ENCODE results near the gene TREML2. TPM values are rescaled to one million over a fixed set of nuclear protein-coding genes. Genes with fewer than 3 reads are reported as not detected.
A peak's percentile ranks its signal among the peaks of the same experiment; 100 is the strongest.

TREML2 gene
- total and polyA plus RNA-seq, 9 of the 15 experiments (the other 6 are each of a cell fraction or from before 2014, with no cell fraction given): 0.20 to 2.9 (median 1.4) TPM

DNA sequence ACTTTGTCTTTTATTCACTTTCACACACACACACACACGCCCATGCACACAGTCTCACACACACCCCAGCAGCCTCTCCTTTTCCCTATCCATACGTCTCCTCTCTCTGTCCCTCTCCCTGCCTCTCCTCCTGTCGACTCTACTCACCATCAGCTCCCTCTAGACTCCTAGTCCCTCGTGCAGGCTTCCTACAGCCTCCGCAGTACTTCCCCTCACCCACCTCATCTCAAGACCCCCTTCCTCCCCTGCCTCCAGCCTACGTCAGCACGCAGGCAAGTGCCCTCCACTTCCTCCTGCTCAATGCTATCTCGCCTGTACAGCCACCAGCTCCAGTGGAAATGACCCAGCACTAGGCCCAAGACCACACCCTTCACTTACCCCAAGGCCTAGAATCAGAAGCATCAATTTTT is 820 bp upstream of the TREML2 start (continued):
- TF ChIP-seq C11orf30 (IDR thresholded peaks at IDR 0.05; ENCODE audit: low read depth): peak; percentile 48
- peak in 1 of 2 experiments; percentile 71; a peak in 1 of 4 replicates for TF ChIP-seq RCOR1 (IDR thresholded peaks at IDR 0.05; ENCODE audit: borderline replicate concordance in 1 of 2, low read depth in 2 of 2, low read length in 2 of 2)
- TF ChIP-seq MTA2 (IDR thresholded peaks at IDR 0.05; ENCODE audit: low read depth): peak; percentile 49
- no peak for TF ChIP-seq HNRNPL (IDR thresholded peaks at IDR 0.05; ENCODE audit: low read depth, low read length)
- TF ChIP-seq ZMIZ1 (IDR thresholded peaks at IDR 0.05; ENCODE audit: low read depth in 2 of 2, low read length in 2 of 2): peak in 1 of 2 experiments; percentile 60; a peak in 1 of 4 replicates
- 0 out of 2 replicates have a peak, but pooled peaks have one; percentile 60 for TF ChIP-seq NBN (IDR thresholded peaks at IDR 0.05; ENCODE audit: low read depth)
- TF ChIP-seq SMAD4 (CRISPR knock-in tag; conservative IDR thresholded peaks at IDR 0.05): peak; percentile 42; the same call in 1 of the 2 replicates
- TF ChIP-seq, protein P1, sequence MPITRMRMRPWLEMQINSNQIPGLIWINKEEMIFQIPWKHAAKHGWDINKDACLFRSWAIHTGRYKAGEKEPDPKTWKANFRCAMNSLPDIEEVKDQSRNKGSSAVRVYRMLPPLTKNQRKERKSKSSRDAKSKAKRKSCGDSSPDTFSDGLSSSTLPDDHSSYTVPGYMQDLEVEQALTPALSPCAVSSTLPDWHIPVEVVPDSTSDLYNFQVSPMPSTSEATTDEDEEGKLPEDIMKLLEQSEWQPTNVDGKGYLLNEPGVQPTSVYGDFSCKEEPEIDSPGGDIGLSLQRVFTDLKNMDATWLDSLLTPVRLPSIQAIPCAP (CRISPR knock-in tag; IDR thresholded peaks at IDR 0.05; ENCODE audit: borderline replicate concordance): no peak
- TF ChIP-seq EP400 (IDR thresholded peaks at IDR 0.05): peak; percentile 36
- peak; percentile 59; the same call in 1 of the 2 replicates for TF ChIP-seq SMARCA5 (IDR thresholded peaks at IDR 0.05)
- TF ChIP-seq JUND (IDR thresholded peaks at IDR 0.05; ENCODE audit: borderline replicate concordance, low read depth, low read length): peak; percentile 28; the same call in 1 of the 2 replicates
- peak; percentile 8; the same call in 1 of the 3 replicates for TF ChIP-seq JUND (tag; IDR thresholded peaks at IDR 0.05; ENCODE audit: borderline replicate concordance, low read depth, low read length)
- no peak for TF ChIP-seq HOMEZ (CRISPR knock-in tag; IDR thresholded peaks at IDR 0.05)
- TF ChIP-seq PYGO2 (tag; IDR thresholded peaks at IDR 0.05): no peak
- peak; percentile 68; the same call in 1 of the 2 replicates for TF ChIP-seq NFRKB (IDR thresholded peaks at IDR 0.05; ENCODE audit: low read depth)
- TF ChIP-seq ZNF639 (CRISPR knock-in tag; conservative IDR thresholded peaks at IDR 0.05 in 1 of 2, IDR thresholded peaks at IDR 0.05 in 1 of 2): 0 out of 4 replicates have a peak, but pooled peaks of 1 of the 2 experiments have one; percentile 34
- no peak for TF ChIP-seq ADNP (tag; IDR thresholded peaks at IDR 0.05)
- TF ChIP-seq KDM1A (IDR thresholded peaks at IDR 0.05): peak in 1 of 2 experiments; percentile 26; a peak in 1 of 4 replicates

Data from K562 (cell line).